GM12878 (cell line): Measurements from ENCODE around the gene JPH4. TPM values are rescaled to one million over a fixed set of nuclear protein-coding genes. Genes with fewer than 3 reads are reported as not detected.

ENCODE experiments used
- ATAC-seq: fragments of 200-7000 bp; cut with Tn5 transposase; 3 replicates; pipeline ENCODE4 v1.9.1; 2020; ENCODE audit warnings: mild to moderate bottlenecking, moderate library complexity
- BruUV-seq: library from RNA; stranded (reverse); fragments of 400-500 nt; replicated peaks from 2 replicates; lab custom pipeline; 2021; lab: Mats Ljungman, UMichigan
- CTCF ChIA-PET: fragments of 300-600 bp; sonication (Branson Sonifier 250); formaldehyde crosslinking; extraction: SDS; loops from one replicate; lab custom pipeline; 2021; ENCODE audit warnings: inconsistent platforms; lab: Yijun Ruan, JAX
- POLR2A ChIA-PET: fragments of 350-600 bp; formaldehyde crosslinking; extraction: SDS; loops from one replicate; lab custom pipeline; 2021; ENCODE audit warnings: inconsistent platforms; lab: Charles Lee
- RAD21 ChIA-PET: fragments of 300-600 bp; sonication (Branson Sonifier 250); formaldehyde crosslinking; loops from one replicate; lab custom pipeline; 2023; ENCODE audit warnings: antibody characterized with exemption; ENCODE audit not compliant: unreplicated experiment; lab: Charles Lee
- SMC1A ChIA-PET: fragments of 300-600 bp; sonication (Branson Sonifier 250); formaldehyde crosslinking; loops from one replicate; lab custom pipeline; 2023; ENCODE audit not compliant: unreplicated experiment, uncharacterized antibody; lab: Charles Lee
- DNase-seq: peaks from one replicate; pipeline ENCODE4 v3.0.0-alpha.2; 2011; ENCODE audit warnings: low read depth, low spot score
- FAIRE-seq: peaks from 3 replicates; lab custom pipeline; 2011; peaks lifted over from hg19 to GRCh38; lab: Jason Lieb, UNC
- H2AFZ ChIP-seq: 2 replicates; pipeline ENCODE4 v1.6.0; 2011; ENCODE audit warnings: low read depth, low read length, control low read depth; ENCODE audit not compliant: control insufficient read depth
- H3K27ac ChIP-seq: 2 replicates; pipeline ENCODE4 v1.5.1; 2011; ENCODE audit warnings: control low read depth; ENCODE audit not compliant: control insufficient read depth, insufficient read depth
- H3K27me3 ChIP-seq, 2 experiments: replicated peaks in 1 of 2; 2 replicates each; pipeline versions ENCODE4 v1.6.0 to v1.6.1; 2011; ENCODE audit warnings: low read length in 1 of 2; ENCODE audit not compliant: control insufficient read depth in 2 of 2, insufficient read depth in 2 of 2
- H3K36me3 ChIP-seq, 2 experiments: 2 replicates each; pipeline ENCODE4 v1.5.1; 2011; ENCODE audit warnings: low read length in 1 of 2; ENCODE audit not compliant: control insufficient read depth in 2 of 2, insufficient read depth in 2 of 2
- H3K4me1 ChIP-seq: 2 replicates; pipeline ENCODE4 v1.6.1; 2011; ENCODE audit warnings: mild to moderate bottlenecking, low read length, moderate library complexity, mixed read lengths; ENCODE audit not compliant: control insufficient read depth, insufficient read depth
- H3K4me2 ChIP-seq: 2 replicates; pipeline ENCODE4 v1.6.0; 2011; ENCODE audit warnings: control low read depth; ENCODE audit not compliant: control insufficient read depth, insufficient read depth
- H3K4me3 ChIP-seq: fragments of 200-600 bp; sonication (generic); 2 replicates; pipeline ENCODE4 v1.5.1; 2016
- H3K79me2 ChIP-seq: 2 replicates; pipeline ENCODE4 v1.6.0; 2011; ENCODE audit warnings: low read length; ENCODE audit not compliant: control insufficient read depth, insufficient read depth
- H3K9ac ChIP-seq: 2 replicates; pipeline ENCODE4 v1.8.0; 2011; ENCODE audit warnings: low read length, control low read depth, mixed read lengths; ENCODE audit not compliant: control insufficient read depth, insufficient read depth
- H3K9me3 ChIP-seq: replicated peaks from 3 replicates; pipeline ENCODE4 v1.5.1; 2011; ENCODE audit warnings: mild to moderate bottlenecking, low read length; ENCODE audit not compliant: control insufficient read depth, insufficient read depth
- H4K20me1 ChIP-seq: 2 replicates; pipeline ENCODE4 v1.6.0; 2011; ENCODE audit not compliant: control insufficient read depth, insufficient read depth
- BCL11A ChIP-seq: IDR thresholded peaks from 2 replicates; pipeline ENCODE4 v1.6.1; 2011; ENCODE audit warnings: low read depth, low read length
- CHD1 ChIP-seq: IDR thresholded peaks from 2 replicates; pipeline ENCODE4 v1.6.1; 2012; ENCODE audit warnings: low read depth, low read length, improper control_type of control experiment
- MLLT1 ChIP-seq: fragments of 450-650 bp; IDR thresholded peaks from 2 replicates; pipeline ENCODE4 v1.6.1; 2016; ENCODE audit warnings: mild to moderate bottlenecking
- MXI1 ChIP-seq: fragments of 150-350 bp; IDR thresholded peaks from 2 replicates; pipeline ENCODE4 v1.6.1; 2011; ENCODE audit warnings: low read depth, mild to moderate bottlenecking, inconsistent platforms, low read length, improper control_type of control experiment
- NBN ChIP-seq: fragments of 450-650 bp; IDR thresholded peaks from 2 replicates; pipeline ENCODE4 v1.6.1; 2016
- NR2F1 ChIP-seq: fragments of 450-650 bp; conservative IDR thresholded peaks from 2 replicates; pipeline ENCODE4 v1.6.1; 2017; ENCODE audit warnings: mild to moderate bottlenecking
- PAX8 ChIP-seq: fragments of 450-650 bp; IDR thresholded peaks from 2 replicates; pipeline ENCODE4 v1.6.1; 2017; ENCODE audit warnings: mild to moderate bottlenecking, moderate library complexity
- SIX5 ChIP-seq: IDR thresholded peaks from 2 replicates; pipeline ENCODE4 v1.6.1; 2011; ENCODE audit warnings: mild to moderate bottlenecking, low read depth, low read length, moderate library complexity; ENCODE audit not compliant: severe bottlenecking
- SP1 ChIP-seq: IDR thresholded peaks from one replicate; pipeline ENCODE4 v1.6.1; 2011; ENCODE audit warnings: low read depth, low read length
- TCF12 ChIP-seq: IDR thresholded peaks from 2 replicates; pipeline ENCODE4 v1.6.1; 2011; ENCODE audit warnings: low read depth, mild to moderate bottlenecking, low read length
- ZNF207 ChIP-seq: fragments of 450-650 bp; IDR thresholded peaks from 2 replicates; pipeline ENCODE4 v1.6.1; 2014; ENCODE audit warnings: antibody characterized with exemption, mild to moderate bottlenecking, borderline replicate concordance
- ZNF592 ChIP-seq: fragments of 450-650 bp; IDR thresholded peaks from 2 replicates; pipeline ENCODE4 v1.6.1; 2017; ENCODE audit warnings: mild to moderate bottlenecking, moderate library complexity
- ZZZ3 ChIP-seq: IDR thresholded peaks from 2 replicates; pipeline ENCODE4 v1.6.1; 2011; ENCODE audit warnings: low read depth; ENCODE audit not compliant: control insufficient read depth, insufficient read length
- WGBS: methylation state at CpG from one replicate; pipeline ENCODE4 v1.1.6; 2016; ENCODE audit warnings: low lambda C conversion rate; ENCODE audit not compliant: insufficient replicate concordance, insufficient coverage; ENCODE audit errors: missing lambda C conversion rate; 5-methylcytosine and 5-hydroxymethylcytosine counted together
- in situ Hi-C: fragments of 300-500 bp; cut with MboI; formaldehyde crosslinking; loops from 9 replicates; pipeline ENCODE4 v1.14.3; 2018; ENCODE audit warnings: mixed read lengths
- intact Hi-C: fragments of 100-400 bp; cut with micrococcal nuclease; formaldehyde crosslinking; loops from one replicate; pipeline ENCODE4 v1.14.2; 2022; ENCODE audit not compliant: unreplicated experiment
- polyA plus RNA-seq, 11 experiments: library from polyadenylated mRNA; depleted of rRNA in 4 of 11; unstranded in 6 of 11; stranded (reverse) in 5 of 11; fragments of >200 nt; fragmentation: Nextera tagmentation in 4 of 11; fragmentation: Illumina TruSeq in 1 of 11; extraction: Ambion mirVana in 4 of 11; extraction: Trizol in 1 of 11; gene quantifications; 1 replicate in 1 of 11; 2 replicates in 10 of 11; pipeline versions ENCODE4 v1.2.1 to v1.2.3, GENCODE V29; 2011 to 2016; ENCODE audit warnings: inconsistent platforms in 2 of 11, missing spikeins in 2 of 11, low read depth in 1 of 11
- total RNA-seq, 4 experiments: library from RNA; depleted of rRNA in 3 of 4; stranded (reverse); fragments of >200 nt in 3 of 4; fragmentation: Illumina TruSeq in 1 of 4; extraction: Trizol in 1 of 4; gene quantifications; 2 replicates each; pipeline versions ENCODE4 v1.2.1 to v1.2.3, GENCODE V29; 2013 to 2021
- TF ChIP-seq, protein P1 (sequence below), 3 experiments: IDR thresholded peaks in 2 of 3; conservative IDR thresholded peaks in 1 of 3; 2 replicates each; pipeline ENCODE4 v1.5.1; 2011; ENCODE audit warnings: low read depth in 3 of 3, low read length in 3 of 3, mild to moderate bottlenecking in 3 of 3, control low read depth in 2 of 3, moderate library complexity in 2 of 3, inconsistent platforms in 1 of 3, mixed read lengths in 1 of 3; ENCODE audit not compliant: control insufficient read depth in 2 of 3, insufficient read depth in 1 of 3; ENCODE audit errors: extremely low read depth in 1 of 3
- TF ChIP-seq, protein P2 (sequence below): fragments of 450-650 bp; IDR thresholded peaks from 2 replicates; pipeline ENCODE4 v1.6.1; 2017; ENCODE audit warnings: mild to moderate bottlenecking

Gene JPH4
- total and polyA plus RNA-seq, 10 of the 15 experiments (the other 5 are each of a cell fraction or from before 2014, with no cell fraction given) = 0.48 to 10.3 (median 3.8) TPM

DNA sequence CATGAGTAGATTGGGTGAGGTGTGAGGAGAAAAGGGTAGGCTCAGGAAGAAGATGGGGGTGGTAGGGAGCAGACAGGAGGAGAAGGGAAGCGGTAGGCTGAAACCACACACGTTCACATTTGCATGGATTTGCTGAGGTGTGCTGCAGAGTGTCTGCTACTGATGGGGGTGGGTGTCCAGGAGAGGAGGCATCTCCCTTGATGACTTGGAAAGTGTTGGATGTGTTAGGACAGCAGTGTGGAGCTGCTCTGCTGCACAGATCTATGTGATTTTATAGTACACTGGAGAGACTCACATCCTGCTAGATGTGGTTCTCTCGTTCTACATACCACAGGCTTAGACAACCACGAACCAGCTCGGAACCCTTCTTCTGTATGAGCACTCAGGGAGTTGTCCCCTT is 36.3 kb downstream of the JPH4 start:
- BruUV-seq = no TSS peak
- Histone ChIP-seq H2AFZ (no peak overlapping the region), H3K4me2 (no peak overlapping the region), H4K20me1 (no peaks in the 10 kb centered on the region), H3K27ac (no peak overlapping the region), H3K4me1 (no peaks in the 10 kb centered on the region), H3K27me3 (no peaks in the 10 kb centered on the region), H3K36me3 (no peaks in the 10 kb centered on the region), H3K4me3 (no peak overlapping the region), H3K79me2 (no peaks in the 10 kb centered on the region), H3K9ac (no peak overlapping the region), H3K9me3 (no peaks in the 10 kb centered on the region)
- ChIA-PET SMC1A (interaction anchor here (0.6 to 1.0 kb wide), 2 partner anchors 16 to 63 kb away, joined by 3 to 5 read pairs; no protein-coding TSS in a partner anchor), RAD21 (interaction anchor here (0.7 to 0.9 kb wide), 2 partner anchors 16 to 18 kb away, joined by 3 read pairs; no protein-coding TSS in a partner anchor), POLR2A (no interaction called here), CTCF (interaction anchor here (1.1 to 11.4 kb wide), 5 partner anchors 12 to 65 kb away, joined by 3 to 131 read pairs (median 5); no protein-coding TSS in a partner anchor)
- 46% methylated on average over 5 of the region's 5 CpGs for WGBS
- intact Hi-C loops = no loop called here
- FAIRE-seq = no peak
- no peak for DNase-seq
- in situ Hi-C loops = no loop called here
- no peak for ATAC-seq
- TF ChIP-seq, protein P1, sequence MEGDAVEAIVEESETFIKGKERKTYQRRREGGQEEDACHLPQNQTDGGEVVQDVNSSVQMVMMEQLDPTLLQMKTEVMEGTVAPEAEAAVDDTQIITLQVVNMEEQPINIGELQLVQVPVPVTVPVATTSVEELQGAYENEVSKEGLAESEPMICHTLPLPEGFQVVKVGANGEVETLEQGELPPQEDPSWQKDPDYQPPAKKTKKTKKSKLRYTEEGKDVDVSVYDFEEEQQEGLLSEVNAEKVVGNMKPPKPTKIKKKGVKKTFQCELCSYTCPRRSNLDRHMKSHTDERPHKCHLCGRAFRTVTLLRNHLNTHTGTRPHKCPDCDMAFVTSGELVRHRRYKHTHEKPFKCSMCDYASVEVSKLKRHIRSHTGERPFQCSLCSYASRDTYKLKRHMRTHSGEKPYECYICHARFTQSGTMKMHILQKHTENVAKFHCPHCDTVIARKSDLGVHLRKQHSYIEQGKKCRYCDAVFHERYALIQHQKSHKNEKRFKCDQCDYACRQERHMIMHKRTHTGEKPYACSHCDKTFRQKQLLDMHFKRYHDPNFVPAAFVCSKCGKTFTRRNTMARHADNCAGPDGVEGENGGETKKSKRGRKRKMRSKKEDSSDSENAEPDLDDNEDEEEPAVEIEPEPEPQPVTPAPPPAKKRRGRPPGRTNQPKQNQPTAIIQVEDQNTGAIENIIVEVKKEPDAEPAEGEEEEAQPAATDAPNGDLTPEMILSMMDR (IDR thresholded peaks at IDR 0.05 in 2 of 3, conservative IDR thresholded peaks at IDR 0.05 in 1 of 3; ENCODE audit: control insufficient read depth in 2 of 3, extremely low read depth in 1 of 3, insufficient read depth in 1 of 3, low read depth in 3 of 3, low read length in 3 of 3) = no peak
- TF ChIP-seq SIX5 (no peak), CHD1 (no peak), ZNF592 (no peak), MXI1 (no peak), SP1 (no peak), MLLT1 (no peak), BCL11A (no peak), PAX8 (no peak), NR2F1 (no peak), ZNF207 (no peak), ZZZ3 (no peak), TCF12 (no peak), NBN (no peak)
- TF ChIP-seq, protein P2, sequence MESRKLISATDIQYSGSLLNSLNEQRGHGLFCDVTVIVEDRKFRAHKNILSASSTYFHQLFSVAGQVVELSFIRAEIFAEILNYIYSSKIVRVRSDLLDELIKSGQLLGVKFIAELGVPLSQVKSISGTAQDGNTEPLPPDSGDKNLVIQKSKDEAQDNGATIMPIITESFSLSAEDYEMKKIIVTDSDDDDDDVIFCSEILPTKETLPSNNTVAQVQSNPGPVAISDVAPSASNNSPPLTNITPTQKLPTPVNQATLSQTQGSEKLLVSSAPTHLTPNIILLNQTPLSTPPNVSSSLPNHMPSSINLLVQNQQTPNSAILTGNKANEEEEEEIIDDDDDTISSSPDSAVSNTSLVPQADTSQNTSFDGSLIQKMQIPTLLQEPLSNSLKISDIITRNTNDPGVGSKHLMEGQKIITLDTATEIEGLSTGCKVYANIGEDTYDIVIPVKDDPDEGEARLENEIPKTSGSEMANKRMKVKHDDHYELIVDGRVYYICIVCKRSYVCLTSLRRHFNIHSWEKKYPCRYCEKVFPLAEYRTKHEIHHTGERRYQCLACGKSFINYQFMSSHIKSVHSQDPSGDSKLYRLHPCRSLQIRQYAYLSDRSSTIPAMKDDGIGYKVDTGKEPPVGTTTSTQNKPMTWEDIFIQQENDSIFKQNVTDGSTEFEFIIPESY = no peak
